ENCODE results near the gene MTHFR.
A peak's percentile ranks its signal among the peaks of the same experiment; 100 is the strongest.

MTHFR gene

GRCh38 chr1:11768821-11769220, 36.9 kb downstream of the MTHFR start:
- DNase-seq (ENCODE audit: low read depth, low spot score): no peak
- H3K4me3 ChIP-seq (ENCODE audit: low read length): no peak overlapping the region

GRCh38 chr1:11767922-11768704, 37.7 kb downstream of the MTHFR start:
- no peak for DNase-seq (ENCODE audit: low read depth, low spot score)
- H3K4me3 ChIP-seq (ENCODE audit: low read length): no peak overlapping the region

- H3K4me3 ChIP-seq (ENCODE audit: low read length): no peak overlapping the region
- DNase-seq (ENCODE audit: low read depth, low spot score): no peak
Observed at GRCh38 chr1:11766429-11766776, 39.4 kb downstream of the MTHFR start.

GRCh38 chr1:11765661-11766428, 39.9 kb downstream of the MTHFR start:
- DNase-seq (ENCODE audit: low read depth, low spot score): no peak
- no peak overlapping the region for H3K4me3 ChIP-seq (ENCODE audit: low read length)

GRCh38 chr1:11764519-11764918, 41.2 kb downstream of the MTHFR start:
- DNase-seq (ENCODE audit: low read depth, low spot score): no peak
- no peak overlapping the region for H3K4me3 ChIP-seq (ENCODE audit: low read length)

GRCh38 chr1:11764115-11764514, 41.6 kb downstream of the MTHFR start:
- H3K4me3 ChIP-seq (ENCODE audit: low read length): no peak overlapping the region
- DNase-seq (ENCODE audit: low read depth, low spot score): no peak

GRCh38 chr1:11761988-11762406, 43.8 kb downstream of the MTHFR start, which contains the start of gene C1orf167:
Gene C1orf167 (plus strand): TSS chr1:11762193. CDS start chr1:11764401, 2,208 bp downstream.
- no peak for DNase-seq (ENCODE audit: low read depth, low spot score)
- H3K4me3 ChIP-seq (ENCODE audit: low read length): no peak within 1 kb of the TSS

- H3K4me3 ChIP-seq (ENCODE audit: low read length): no peak overlapping the region
- DNase-seq (ENCODE audit: low read depth, low spot score): no peak
Observed at GRCh38 chr1:11761285-11761684, 44.5 kb downstream of the MTHFR start.

GRCh38 chr1:11759791-11760190, 46.0 kb downstream of the MTHFR start:
- no peak for DNase-seq (ENCODE audit: low read depth, low spot score)
- H3K4me3 ChIP-seq (ENCODE audit: low read length): no peak overlapping the region

- no peak for DNase-seq (ENCODE audit: low read depth, low spot score)
- no peak overlapping the region for H3K4me3 ChIP-seq (ENCODE audit: low read length)
Observed at GRCh38 chr1:11757047-11757446, 48.7 kb downstream of the MTHFR start.

- H3K4me3 ChIP-seq (ENCODE audit: low read length): no peak overlapping the region
- no peak for DNase-seq (ENCODE audit: low read depth, low spot score)
Observed at GRCh38 chr1:11753555-11754208, 52.1 kb downstream of the MTHFR start.

- DNase-seq (ENCODE audit: low read depth, low spot score): no peak
- no peak overlapping the region for H3K4me3 ChIP-seq (ENCODE audit: low read length)
Observed at GRCh38 chr1:11752359-11753088, 53.2 kb downstream of the MTHFR start.

- DNase-seq (ENCODE audit: low read depth, low spot score): no peak
- H3K4me3 ChIP-seq (ENCODE audit: low read length): no peak overlapping the region
Observed at GRCh38 chr1:11751087-11751486, 54.7 kb downstream of the MTHFR start.

GRCh38 chr1:11749996-11750395, 55.8 kb downstream of the MTHFR start:
- no peak overlapping the region for H3K4me3 ChIP-seq (ENCODE audit: low read length)
- DNase-seq (ENCODE audit: low read depth, low spot score): no peak

- DNase-seq (ENCODE audit: low read depth, low spot score): peak; percentile 46
- no peak overlapping the region for H3K4me3 ChIP-seq (ENCODE audit: low read length)
Observed at GRCh38 chr1:11749203-11749689, 56.5 kb downstream of the MTHFR start.

- no peak overlapping the region for H3K4me3 ChIP-seq (ENCODE audit: low read length)
Observed at GRCh38 chr1:11748294-11749202, 57.2 kb downstream of the MTHFR start.

GRCh38 chr1:11746795-11747487, 58.8 kb downstream of the MTHFR start:
- no peak overlapping the region for H3K4me3 ChIP-seq (ENCODE audit: low read length)
- DNase-seq (ENCODE audit: low read depth, low spot score): no peak

More at GRCh38 chr1:11748294-11749202, 57.2 kb downstream of the MTHFR start:
- no peak for DNase-seq (ENCODE audit: low read depth, low spot score)

- H3K4me3 ChIP-seq (ENCODE audit: low read length): no peak overlapping the region
- DNase-seq (ENCODE audit: low read depth, low spot score): no peak
Observed at GRCh38 chr1:11746092-11746491, 59.7 kb downstream of the MTHFR start.

Data from Jurkat, Clone E6-1 (cell line).